GM13977 (cell line): ENCODE measurements around the gene VCL.

Experiments used
- DNase-seq: peaks from one replicate; pipeline ENCODE4 v3.0.0; 2012; ENCODE audit warnings: low spot score
- in situ Hi-C: fragments of 300-500 bp; cut with MboI; formaldehyde crosslinking; loops from one replicate; pipeline ENCODE4 v1.12.0; 2022; ENCODE audit warnings: low sequenced_read_pairs, low pct_unique_long_range_greater_than_20kb, mixed read lengths, inconsistent platforms; ENCODE audit not compliant: unreplicated experiment
- TF ChIP-seq, protein P1 (sequence below): IDR thresholded peaks from 2 replicates; pipeline ENCODE4 v1.5.1; 2012; ENCODE audit warnings: mild to moderate bottlenecking, control low read depth; ENCODE audit not compliant: insufficient read depth; ENCODE audit errors: extremely low read depth, missing control alignments

Gene VCL

DNA sequence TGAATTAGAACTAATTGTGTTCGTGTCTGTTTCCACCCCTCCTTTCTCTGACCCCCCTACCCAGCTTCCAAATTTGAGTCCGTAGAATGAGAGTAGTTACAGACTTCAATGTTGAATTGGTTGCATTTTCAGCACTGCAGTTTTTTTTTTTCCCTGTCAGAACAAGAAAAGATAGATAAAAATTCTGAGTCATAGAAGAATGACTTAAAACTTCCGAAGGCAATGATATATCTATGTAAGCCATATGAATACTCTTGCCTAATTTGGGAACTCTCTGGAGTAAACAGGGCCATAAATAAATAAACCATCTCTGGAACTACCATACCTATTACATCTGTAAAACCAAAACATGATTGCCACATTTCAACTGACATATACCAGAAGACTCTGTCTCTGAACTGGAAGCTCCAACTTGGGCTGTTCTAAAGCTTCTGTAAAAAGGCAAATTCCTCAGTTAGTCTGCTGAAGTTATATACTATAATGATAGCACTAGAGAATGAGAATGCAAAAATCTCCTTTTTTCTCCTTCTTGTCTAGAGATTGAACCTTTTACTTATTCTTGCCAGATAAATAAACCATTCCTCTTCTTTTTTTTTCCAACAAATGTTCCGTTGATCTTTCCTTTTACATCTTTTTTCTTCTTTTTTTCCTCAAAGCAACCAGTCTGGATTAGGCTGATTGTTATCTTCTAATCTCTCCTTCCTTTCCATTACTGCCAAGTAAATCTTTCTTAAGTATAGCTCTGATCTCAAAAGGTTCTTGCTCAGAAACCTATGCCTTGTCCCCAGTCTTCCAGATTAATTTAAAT, 23.5 kb downstream of the VCL start:
- in situ Hi-C loops = no loop called here
- TF ChIP-seq, protein P1, sequence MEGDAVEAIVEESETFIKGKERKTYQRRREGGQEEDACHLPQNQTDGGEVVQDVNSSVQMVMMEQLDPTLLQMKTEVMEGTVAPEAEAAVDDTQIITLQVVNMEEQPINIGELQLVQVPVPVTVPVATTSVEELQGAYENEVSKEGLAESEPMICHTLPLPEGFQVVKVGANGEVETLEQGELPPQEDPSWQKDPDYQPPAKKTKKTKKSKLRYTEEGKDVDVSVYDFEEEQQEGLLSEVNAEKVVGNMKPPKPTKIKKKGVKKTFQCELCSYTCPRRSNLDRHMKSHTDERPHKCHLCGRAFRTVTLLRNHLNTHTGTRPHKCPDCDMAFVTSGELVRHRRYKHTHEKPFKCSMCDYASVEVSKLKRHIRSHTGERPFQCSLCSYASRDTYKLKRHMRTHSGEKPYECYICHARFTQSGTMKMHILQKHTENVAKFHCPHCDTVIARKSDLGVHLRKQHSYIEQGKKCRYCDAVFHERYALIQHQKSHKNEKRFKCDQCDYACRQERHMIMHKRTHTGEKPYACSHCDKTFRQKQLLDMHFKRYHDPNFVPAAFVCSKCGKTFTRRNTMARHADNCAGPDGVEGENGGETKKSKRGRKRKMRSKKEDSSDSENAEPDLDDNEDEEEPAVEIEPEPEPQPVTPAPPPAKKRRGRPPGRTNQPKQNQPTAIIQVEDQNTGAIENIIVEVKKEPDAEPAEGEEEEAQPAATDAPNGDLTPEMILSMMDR = no peak
- no peak for DNase-seq

DNA sequence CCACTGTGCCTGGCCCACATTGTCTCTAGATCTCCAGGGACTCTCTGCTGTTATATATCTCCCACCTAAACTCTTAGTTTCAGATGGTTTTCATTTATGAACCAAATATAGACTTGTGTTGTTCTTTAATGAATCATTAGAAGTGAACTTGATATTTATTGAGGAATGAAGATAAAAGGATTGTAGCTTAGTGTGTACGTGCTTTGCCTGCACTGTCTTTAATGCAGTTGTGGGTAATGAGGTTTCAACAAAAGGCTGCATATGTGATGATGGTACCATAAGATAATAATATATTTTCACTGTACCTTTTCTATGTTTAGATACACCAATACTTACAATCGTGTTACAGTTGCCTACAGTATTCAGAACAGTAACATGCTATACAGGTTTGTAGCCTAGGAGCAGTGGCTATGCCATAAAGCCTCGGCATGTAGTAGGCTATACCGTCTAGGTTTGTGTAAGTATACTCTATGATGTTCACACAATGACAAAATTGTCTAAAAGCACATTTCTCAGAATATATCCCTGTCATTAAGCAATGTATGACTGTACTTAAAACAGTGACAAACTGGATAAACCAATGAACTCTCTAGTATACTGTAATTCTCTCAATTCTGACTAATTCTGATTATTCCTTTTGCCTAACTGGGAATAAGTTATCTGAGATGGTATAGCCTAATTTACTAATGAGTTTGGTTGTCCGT, 25.2 kb downstream of the VCL start:
- in situ Hi-C loops = no loop called here
- DNase-seq = no peak
- TF ChIP-seq, protein P1 = no peak

DNA sequence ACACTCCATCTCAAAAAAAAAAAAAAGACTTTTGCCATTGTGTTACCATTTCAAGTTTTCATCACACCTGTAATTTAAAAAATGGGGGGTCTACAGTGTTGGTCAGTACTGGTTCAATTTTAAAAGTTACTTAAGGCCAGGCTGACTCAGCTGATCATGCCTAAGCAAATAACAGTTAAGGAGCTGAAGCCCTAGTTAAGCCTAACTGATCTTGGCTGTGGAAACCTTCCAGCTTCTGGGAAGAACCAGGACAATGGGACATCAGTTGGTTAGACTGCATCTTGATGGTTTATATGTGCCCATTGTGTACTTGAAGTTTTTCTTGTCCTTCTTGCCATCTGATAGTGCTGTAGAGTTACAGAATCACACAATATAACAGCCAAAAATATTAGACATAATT, 26.7 kb downstream of the VCL start:
- in situ Hi-C loops = no loop called here
- TF ChIP-seq, protein P1 = no peak
- DNase-seq = no peak

DNA sequence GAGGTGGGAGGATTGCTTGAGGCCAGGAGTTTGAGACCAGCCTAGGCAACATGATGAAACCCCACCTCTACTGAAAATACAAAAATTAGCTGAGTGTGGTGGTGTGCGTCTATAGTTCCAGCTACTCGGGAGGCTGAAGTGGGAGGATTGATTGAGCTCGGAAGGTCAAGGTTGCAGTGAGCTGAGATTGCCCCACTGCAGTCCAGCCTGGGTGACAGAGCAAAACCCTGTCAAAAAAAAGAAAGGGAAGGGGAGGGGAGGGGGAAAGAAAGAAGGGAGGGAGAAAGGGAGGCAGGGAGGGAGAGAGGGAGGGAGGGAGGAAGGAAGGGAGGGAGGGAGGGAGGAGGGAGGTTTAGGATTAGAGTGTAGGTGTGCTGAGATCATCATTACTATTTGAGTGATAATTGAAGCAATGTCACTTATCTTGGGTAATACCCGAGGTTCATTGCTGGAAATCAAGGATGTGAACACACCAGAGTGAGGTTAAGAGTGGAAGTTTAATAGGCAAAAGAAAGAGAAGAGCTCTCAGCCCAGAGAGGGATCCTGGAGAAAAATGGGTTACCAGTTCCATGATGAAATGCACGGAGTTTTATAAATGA, 27.6 kb downstream of the VCL start:
- in situ Hi-C loops = no loop called here
- TF ChIP-seq, protein P1 = no peak
- DNase-seq = no peak

DNA sequence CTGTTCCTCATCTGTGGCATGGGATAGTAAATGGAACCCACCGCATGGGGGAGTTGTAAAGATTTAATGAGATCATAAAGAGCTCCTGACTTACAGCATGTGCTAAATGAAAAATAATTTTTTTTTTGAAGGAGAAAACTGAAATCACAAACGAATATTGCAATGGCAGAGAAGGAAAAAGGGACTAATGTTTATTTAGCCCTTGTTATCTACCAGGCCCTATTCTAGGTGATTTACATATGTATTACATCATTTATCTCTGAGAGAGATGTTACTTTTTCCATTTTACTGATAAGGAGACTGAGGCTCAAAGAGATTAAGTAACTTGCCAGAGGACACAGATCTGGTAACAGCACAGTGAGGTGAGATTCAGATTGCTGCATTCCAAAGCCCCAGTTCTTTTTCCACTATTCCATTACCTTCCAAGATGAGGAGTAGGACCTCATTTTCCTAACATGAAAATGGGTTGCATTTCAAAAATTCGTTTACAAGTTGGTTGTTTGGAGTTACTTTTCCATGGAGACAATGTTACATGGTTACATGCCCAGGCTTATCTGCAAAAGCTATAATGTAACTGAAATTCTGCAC, 28.6 kb downstream of the VCL start:
- in situ Hi-C loops = no loop called here
- no peak for DNase-seq

DNA sequence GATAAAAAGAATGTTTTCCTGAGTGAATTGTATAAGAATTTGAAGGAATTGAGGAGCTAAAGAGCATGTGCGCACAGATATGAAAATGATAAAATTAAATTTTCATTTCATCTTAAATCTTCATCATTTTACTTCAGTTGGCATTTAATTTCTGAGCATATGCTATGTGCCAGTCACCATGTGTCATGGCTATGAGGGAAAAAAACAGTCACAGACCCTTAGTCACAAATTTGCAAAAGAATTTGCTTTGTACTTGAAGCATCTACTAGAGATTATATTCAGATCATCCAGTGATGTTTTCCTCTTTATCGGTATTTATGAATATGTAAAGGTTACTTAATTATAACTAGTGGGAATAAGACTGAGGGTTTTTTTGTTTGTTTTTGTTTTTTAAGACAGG, 29.8 kb downstream of the VCL start:
- TF ChIP-seq, protein P1 = no peak
- in situ Hi-C loops = no loop called here
- no peak for DNase-seq

More for the DNA sequence above, 28.6 kb downstream of the VCL start:
- TF ChIP-seq, protein P1 = no peak
